Suprapubic skin (tissue), 4 donors: ENCODE measurements around the gene FITM1. TPM values are rescaled to one million over a fixed set of nuclear protein-coding genes. Genes with fewer than 3 reads are reported as not detected.
A peak's percentile ranks its signal among the peaks of the same experiment; 100 is the strongest.

Source experiments
- DNase-seq, 2 donors: peaks; one replicate each; pipeline ENCODE4 v3.0.0-alpha.2; 2019; ENCODE audit warnings: low spot score in 2 of 2
- H3K27ac ChIP-seq: fragments of 200-600 bp; sonication (generic); one replicate; pipeline ENCODE4 v1.5.1; 2019
- H3K27me3 ChIP-seq: fragments of 200-600 bp; sonication (generic); one replicate; pipeline ENCODE4 v1.5.1; 2019
- H3K36me3 ChIP-seq: fragments of 200-600 bp; sonication (generic); one replicate; pipeline ENCODE4 v1.5.1; 2019
- H3K4me1 ChIP-seq: fragments of 200-600 bp; sonication (generic); one replicate; pipeline ENCODE4 v1.5.1; 2019
- H3K4me3 ChIP-seq: fragments of 200-600 bp; sonication (generic); one replicate; pipeline ENCODE4 v1.5.1; 2019; ENCODE audit warnings: mild to moderate bottlenecking
- H3K9me3 ChIP-seq: fragments of 200-600 bp; sonication (generic); one replicate; pipeline ENCODE4 v1.5.1; 2019
- CTCF ChIP-seq, 2 donors: fragments of 200-600 bp in 1 of 2; fragments of 450-650 bp in 1 of 2; sonication (generic) in 1 of 2; IDR thresholded peaks; one replicate each; pipeline ENCODE4 v1.5.1; 2016 to 2019; ENCODE audit warnings: antibody characterized with exemption in 2 of 2, mild to moderate bottlenecking in 1 of 2, moderate library complexity in 1 of 2
- EP300 ChIP-seq: sonication (generic); formaldehyde crosslinking; IDR thresholded peaks from one replicate; pipeline ENCODE4 v1.6.1; 2017; ENCODE audit warnings: antibody characterized with exemption
- POLR2A ChIP-seq, 2 donors: fragments of 450-650 bp; IDR thresholded peaks; one replicate each; pipeline ENCODE4 v1.6.1; 2017; ENCODE audit warnings: antibody characterized with exemption in 2 of 2, mild to moderate bottlenecking in 2 of 2, moderate library complexity in 2 of 2
- POLR2AphosphoS5 ChIP-seq, 3 donors: sonication (generic); formaldehyde crosslinking; IDR thresholded peaks; one replicate each; pipeline ENCODE4 v1.6.1; 2017; ENCODE audit warnings: antibody characterized with exemption in 3 of 3
- WGBS: methylation state at CpG from one replicate; pipeline ENCODE4 v1.1.5; 2018; 5-methylcytosine and 5-hydroxymethylcytosine counted together
- total RNA-seq, 4 donors: library from RNA; depleted of rRNA; stranded (reverse); fragments of >200 nt; gene quantifications; one replicate each; pipeline ENCODE4 v1.1.0, GENCODE V29; 2016

The FITM1 gene
- total RNA-seq, 4 donors from 2014 or later: 1.7 to 3.4 (median 2.3) TPM; not detected in 1

- Histone ChIP-seq H3K4me3 (no peak overlapping the region), H3K36me3 (no peaks in the 10 kb centered on the region), H3K27ac (no peak overlapping the region), H3K4me1 (peaks cover 25% of the 10 kb centered on the region), H3K9me3 (no peaks in the 10 kb centered on the region), H3K27me3 (no peaks in the 10 kb centered on the region)
- no peak for DNase-seq
- TF ChIP-seq CTCF (IDR thresholded peaks at IDR 0.05) (no peak), EP300 (no peak), POLR2A (IDR thresholded peaks at IDR 0.05) (no peak), POLR2AphosphoS5 (IDR thresholded peaks at IDR 0.05) (no peak)
- WGBS: 89% methylated on average over 6 of the region's 6 CpGs
Measured at GRCh38 chr14:24089890-24090289, 40.6 kb upstream of the FITM1 start.

GRCh38 chr14:24092110-24092504 lies 38.4 kb upstream of the FITM1 start:
- Histone ChIP-seq H3K4me1 (peaks cover 35% of the 10 kb centered on the region), H3K27ac (no peak overlapping the region), H3K36me3 (no peaks in the 10 kb centered on the region), H3K4me3 (no peak overlapping the region), H3K9me3 (no peaks in the 10 kb centered on the region), H3K27me3 (no peaks in the 10 kb centered on the region)
- TF ChIP-seq CTCF (IDR thresholded peaks at IDR 0.05) (no peak), POLR2AphosphoS5 (IDR thresholded peaks at IDR 0.05) (no peak), POLR2A (IDR thresholded peaks at IDR 0.05) (no peak), EP300 (no peak)
- DNase-seq: no peak

- TF ChIP-seq POLR2A (IDR thresholded peaks at IDR 0.05) (no peak), POLR2AphosphoS5 (IDR thresholded peaks at IDR 0.05) (no peak), EP300 (no peak), CTCF (IDR thresholded peaks at IDR 0.05) (no peak)
- H3K4me3 ChIP-seq: no peak overlapping the region
- H3K27ac ChIP-seq: peak overlapping the region; percentile 94
- WGBS: 81% methylated on average over 4 of the region's 4 CpGs
- no peak for DNase-seq
- no peaks in the 10 kb centered on the region for H3K9me3 ChIP-seq
- peaks cover 35% of the 10 kb centered on the region for H3K4me1 ChIP-seq
- no peaks in the 10 kb centered on the region for H3K27me3 ChIP-seq
- no peaks in the 10 kb centered on the region for H3K36me3 ChIP-seq
Measured at GRCh38 chr14:24092505-24093206, 37.8 kb upstream of the FITM1 start.

- H3K4me3 ChIP-seq: peak overlapping the region; percentile 97
- DNase-seq: no peak
- H3K27me3 ChIP-seq: no peaks in the 10 kb centered on the region
- peaks cover 5% of the 10 kb centered on the region for H3K36me3 ChIP-seq
- H3K9me3 ChIP-seq: no peaks in the 10 kb centered on the region
- TF ChIP-seq EP300 (no peak), POLR2A (IDR thresholded peaks at IDR 0.05) (no peak), POLR2AphosphoS5 (IDR thresholded peaks at IDR 0.05) (no peak), CTCF (IDR thresholded peaks at IDR 0.05) (no peak)
- 59% methylated on average over 18 of the region's 19 CpGs for WGBS
- peaks cover 35% of the 10 kb centered on the region for H3K4me1 ChIP-seq
- peak overlapping the region; percentile 94 for H3K27ac ChIP-seq
Measured at GRCh38 chr14:24093207-24093900, 37.1 kb upstream of the FITM1 start.
